KOPT-K1 (cell line): ENCODE data around the gene CAMK2D.

Experiments
- H3K27ac ChIP-seq: fragments of 200-600 bp; sonication (generic); 2 replicates; pipeline ENCODE4 v1.5.1; 2016; ENCODE audit warnings: antibody characterized with exemption, mild to moderate bottlenecking, low read depth, low read length; ENCODE audit not compliant: poor library complexity, severe bottlenecking
- H3K36me3 ChIP-seq: fragments of 200-600 bp; sonication (generic); 2 replicates; pipeline ENCODE4 v1.5.1; 2017; ENCODE audit warnings: antibody characterized with exemption, mild to moderate bottlenecking, low read length, moderate library complexity; ENCODE audit not compliant: insufficient read depth
- H3K9me3 ChIP-seq: fragments of 200-600 bp; sonication (generic); 2 replicates; pipeline ENCODE4 v1.5.1; 2017; ENCODE audit warnings: antibody characterized with exemption, low read length, mild to moderate bottlenecking; ENCODE audit not compliant: insufficient read depth, poor library complexity, severe bottlenecking

Gene CAMK2D

GRCh38 chr4:113610537-113610936 lies 151.0 kb downstream of the CAMK2D start:
- no peak overlapping the region for H3K27ac ChIP-seq
- H3K9me3 ChIP-seq, result no peaks in the 10 kb centered on the region
- no peaks in the 10 kb centered on the region for H3K36me3 ChIP-seq

- H3K36me3 ChIP-seq, result no peaks in the 10 kb centered on the region
- H3K9me3 ChIP-seq, result peaks cover 8% of the 10 kb centered on the region
- no peak overlapping the region for H3K27ac ChIP-seq
Measured at GRCh38 chr4:113607998-113608397, 153.5 kb downstream of the CAMK2D start.

- Histone ChIP-seq H3K27ac (no peak overlapping the region), H3K9me3 (peaks cover 8% of the 10 kb centered on the region), H3K36me3 (no peaks in the 10 kb centered on the region)
Measured at GRCh38 chr4:113607147-113607720, 154.3 kb downstream of the CAMK2D start.

DNA sequence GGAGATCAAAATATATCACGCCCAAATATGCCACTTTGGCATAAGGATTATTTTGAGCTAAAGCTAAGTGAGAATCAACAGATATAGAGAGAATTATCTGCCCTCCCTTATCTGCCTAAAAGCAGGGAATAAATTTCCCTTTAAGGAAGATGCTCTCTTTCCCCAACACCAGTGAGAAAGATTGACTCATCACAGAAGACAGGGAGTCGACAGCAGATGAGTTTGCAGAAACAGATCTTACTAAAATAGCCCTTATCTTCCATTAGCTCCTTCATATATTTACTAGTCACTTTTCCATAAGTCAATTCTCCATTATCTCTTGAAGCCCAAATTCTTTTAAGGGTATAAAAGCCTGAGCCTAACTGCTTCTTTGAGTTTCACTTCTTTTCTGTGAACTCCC lies 156.6 kb downstream of the CAMK2D start:
- Histone ChIP-seq H3K36me3 (no peaks in the 10 kb centered on the region), H3K9me3 (peaks cover 8% of the 10 kb centered on the region), H3K27ac (no peak overlapping the region)

DNA sequence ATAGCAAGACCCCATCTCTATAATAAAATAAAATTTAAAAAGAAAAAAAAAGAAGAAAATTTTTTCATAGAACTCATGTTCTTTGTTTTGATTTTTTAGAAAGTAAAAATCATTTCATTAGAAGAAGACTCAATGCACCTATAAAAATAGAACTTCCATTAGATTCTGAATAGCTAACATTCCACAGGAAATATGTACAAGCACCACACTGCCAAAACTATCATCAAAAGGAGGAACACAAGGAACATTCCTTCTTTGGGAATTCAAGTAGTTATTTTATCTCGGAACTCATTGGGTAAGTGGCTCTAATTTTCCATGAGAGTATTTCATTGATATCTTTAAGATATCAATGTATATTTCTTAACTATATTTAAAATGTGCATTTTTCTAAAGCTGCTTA lies 157.6 kb downstream of the CAMK2D start:
- H3K36me3 ChIP-seq, result no peaks in the 10 kb centered on the region
- peaks cover 8% of the 10 kb centered on the region for H3K9me3 ChIP-seq
- no peak overlapping the region for H3K27ac ChIP-seq

GRCh38 chr4:113602646-113603228 lies 158.8 kb downstream of the CAMK2D start:
- H3K36me3 ChIP-seq, result no peaks in the 10 kb centered on the region
- H3K9me3 ChIP-seq, result peaks cover 8% of the 10 kb centered on the region
- no peak overlapping the region for H3K27ac ChIP-seq

GRCh38 chr4:113601636-113602035 lies 159.9 kb downstream of the CAMK2D start:
- peaks cover 8% of the 10 kb centered on the region for H3K9me3 ChIP-seq
- H3K36me3 ChIP-seq, result no peaks in the 10 kb centered on the region
- H3K27ac ChIP-seq, result no peak overlapping the region

- Histone ChIP-seq H3K36me3 (no peaks in the 10 kb centered on the region), H3K9me3 (no peaks in the 10 kb centered on the region), H3K27ac (no peak overlapping the region)
Measured at GRCh38 chr4:113596396-113596795, 165.1 kb downstream of the CAMK2D start.

DNA sequence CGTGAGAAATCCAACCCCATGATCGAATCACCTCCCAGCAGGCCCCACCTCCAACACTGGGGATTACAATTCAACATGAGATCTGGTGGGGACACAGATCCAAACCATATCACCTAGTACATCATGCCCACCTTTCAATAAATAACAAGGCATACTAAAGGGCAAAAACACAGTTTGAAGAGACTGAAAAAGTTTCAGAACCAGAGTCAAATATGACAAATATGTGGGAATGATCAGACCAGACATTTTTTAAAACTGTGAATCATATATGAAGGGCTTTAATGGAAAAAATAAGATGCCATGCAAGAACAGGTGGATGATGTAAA lies 167.3 kb downstream of the CAMK2D start:
- Histone ChIP-seq H3K27ac (no peak overlapping the region), H3K9me3 (no peaks in the 10 kb centered on the region), H3K36me3 (no peaks in the 10 kb centered on the region)

- H3K36me3 ChIP-seq, result no peaks in the 10 kb centered on the region
Measured at GRCh38 chr4:113593400-113594230, 167.9 kb downstream of the CAMK2D start.

GRCh38 chr4:113591982-113592381 lies 169.6 kb downstream of the CAMK2D start:
- Histone ChIP-seq H3K9me3 (no peaks in the 10 kb centered on the region), H3K27ac (no peak overlapping the region), H3K36me3 (no peaks in the 10 kb centered on the region)

More at GRCh38 chr4:113593400-113594230, 167.9 kb downstream of the CAMK2D start:
- Histone ChIP-seq H3K27ac (no peak overlapping the region), H3K9me3 (no peaks in the 10 kb centered on the region)

GRCh38 chr4:113588895-113589668 lies 172.5 kb downstream of the CAMK2D start:
- H3K36me3 ChIP-seq, result no peaks in the 10 kb centered on the region
- H3K27ac ChIP-seq, result no peak overlapping the region
- H3K9me3 ChIP-seq, result no peaks in the 10 kb centered on the region

- H3K9me3 ChIP-seq, result no peaks in the 10 kb centered on the region
- H3K36me3 ChIP-seq, result no peaks in the 10 kb centered on the region
- no peak overlapping the region for H3K27ac ChIP-seq
Measured at GRCh38 chr4:113587640-113588275, 173.8 kb downstream of the CAMK2D start.

- no peaks in the 10 kb centered on the region for H3K9me3 ChIP-seq
- H3K36me3 ChIP-seq, result no peaks in the 10 kb centered on the region
- no peak overlapping the region for H3K27ac ChIP-seq
Measured at GRCh38 chr4:113587156-113587555, 174.4 kb downstream of the CAMK2D start.

GRCh38 chr4:113586072-113586471 lies 175.5 kb downstream of the CAMK2D start:
- Histone ChIP-seq H3K27ac (no peak overlapping the region), H3K9me3 (no peaks in the 10 kb centered on the region), H3K36me3 (no peaks in the 10 kb centered on the region)
